Type B pancreatic cell (in vitro differentiated cells): ENCODE results near the gene NCBP1. TPM values are rescaled to one million over a fixed set of nuclear protein-coding genes. Genes with fewer than 3 reads are reported as not detected.

Experiments used
- DNase-seq: peaks from one replicate; pipeline ENCODE4 v3.0.0; 2021; ENCODE audit warnings: mixed read lengths; ENCODE audit not compliant: unreplicated experiment; ENCODE audit errors: extremely low spot score
- H3K27ac Mint-ChIP-seq: 2 replicates; pipeline ENCODE4 v1.8.0; 2021; ENCODE audit warnings: mild to moderate bottlenecking, mixed read lengths
- H3K27me3 Mint-ChIP-seq: 2 replicates; pipeline ENCODE4 v1.8.0; 2021; ENCODE audit warnings: mixed read lengths
- H3K36me3 Mint-ChIP-seq: 2 replicates; pipeline ENCODE4 v1.8.0; 2021; ENCODE audit warnings: mixed read lengths
- H3K4me1 Mint-ChIP-seq: one replicate; pipeline ENCODE4 v1.8.0; 2021; ENCODE audit warnings: mixed read lengths; ENCODE audit not compliant: unreplicated experiment
- H3K4me3 Mint-ChIP-seq: 2 replicates; pipeline ENCODE4 v1.8.0; 2021; ENCODE audit warnings: mild to moderate bottlenecking, mixed read lengths
- H3K9me3 Mint-ChIP-seq: 2 replicates; pipeline ENCODE4 v1.8.0; 2021; ENCODE audit warnings: mixed read lengths
- total RNA-seq: library from RNA; stranded (reverse); gene quantifications from 2 replicates; pipeline ENCODE4 v1.2.1, GENCODE V29; 2021; ENCODE audit warnings: low replicate concordance
- TF ChIP-seq, protein P1 (sequence below): fragments of 200-600 bp; sonication (generic); conservative IDR thresholded peaks from 2 replicates; pipeline ENCODE4 v1.5.0; 2021; ENCODE audit warnings: antibody characterized with exemption, mild to moderate bottlenecking

Gene NCBP1
- total RNA-seq, 1 donor from 2014 or later, result 41.8 TPM

DNA sequence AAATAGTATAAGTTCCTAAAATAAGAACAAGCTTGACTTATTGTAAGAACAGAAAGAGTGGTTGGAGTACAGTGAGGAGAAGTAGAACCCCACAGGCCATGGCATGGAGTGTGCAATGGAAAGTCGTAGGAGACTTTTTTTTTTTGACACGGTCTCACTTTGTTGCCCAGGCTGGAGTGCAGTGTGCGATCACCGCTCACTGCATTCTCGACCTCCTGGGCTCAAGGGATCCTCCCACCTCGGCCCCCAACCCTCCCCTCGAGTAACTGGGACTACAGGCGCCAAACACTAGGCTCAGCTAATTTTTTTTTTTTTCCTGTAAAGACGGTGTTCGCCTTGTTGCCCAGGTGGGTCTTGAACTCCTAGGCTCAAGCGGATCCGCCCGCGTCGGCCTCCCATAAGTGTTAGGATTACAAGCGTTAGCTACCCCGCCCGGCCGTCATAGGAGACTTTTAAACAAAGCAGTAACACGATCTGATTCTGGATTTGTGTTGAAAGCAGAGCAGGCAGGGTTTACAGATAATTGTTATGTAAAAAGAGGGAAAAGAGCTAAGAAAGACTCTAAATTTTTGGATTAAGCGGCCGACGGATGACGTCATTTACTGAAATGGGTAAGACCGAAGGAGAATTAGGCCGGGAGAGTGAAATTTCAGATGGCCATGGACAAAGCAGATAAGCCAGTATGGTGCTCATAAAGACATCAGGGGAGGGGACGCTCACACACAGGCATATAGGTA, 1.2 kb upstream of the NCBP1 start:
- no peak for DNase-seq
- Mint-ChIP-seq H3K27ac (peak overlapping the region; percentile 99), H3K9me3 (no peaks in the 10 kb centered on the region), H3K4me1 (peaks cover 36% of the 10 kb centered on the region), H3K36me3 (peaks cover 2% of the 10 kb centered on the region), H3K4me3 (peak overlapping the region; percentile 97), H3K27me3 (no peaks in the 10 kb centered on the region)
- TF ChIP-seq, protein P1, sequence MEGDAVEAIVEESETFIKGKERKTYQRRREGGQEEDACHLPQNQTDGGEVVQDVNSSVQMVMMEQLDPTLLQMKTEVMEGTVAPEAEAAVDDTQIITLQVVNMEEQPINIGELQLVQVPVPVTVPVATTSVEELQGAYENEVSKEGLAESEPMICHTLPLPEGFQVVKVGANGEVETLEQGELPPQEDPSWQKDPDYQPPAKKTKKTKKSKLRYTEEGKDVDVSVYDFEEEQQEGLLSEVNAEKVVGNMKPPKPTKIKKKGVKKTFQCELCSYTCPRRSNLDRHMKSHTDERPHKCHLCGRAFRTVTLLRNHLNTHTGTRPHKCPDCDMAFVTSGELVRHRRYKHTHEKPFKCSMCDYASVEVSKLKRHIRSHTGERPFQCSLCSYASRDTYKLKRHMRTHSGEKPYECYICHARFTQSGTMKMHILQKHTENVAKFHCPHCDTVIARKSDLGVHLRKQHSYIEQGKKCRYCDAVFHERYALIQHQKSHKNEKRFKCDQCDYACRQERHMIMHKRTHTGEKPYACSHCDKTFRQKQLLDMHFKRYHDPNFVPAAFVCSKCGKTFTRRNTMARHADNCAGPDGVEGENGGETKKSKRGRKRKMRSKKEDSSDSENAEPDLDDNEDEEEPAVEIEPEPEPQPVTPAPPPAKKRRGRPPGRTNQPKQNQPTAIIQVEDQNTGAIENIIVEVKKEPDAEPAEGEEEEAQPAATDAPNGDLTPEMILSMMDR, result no peak

DNA sequence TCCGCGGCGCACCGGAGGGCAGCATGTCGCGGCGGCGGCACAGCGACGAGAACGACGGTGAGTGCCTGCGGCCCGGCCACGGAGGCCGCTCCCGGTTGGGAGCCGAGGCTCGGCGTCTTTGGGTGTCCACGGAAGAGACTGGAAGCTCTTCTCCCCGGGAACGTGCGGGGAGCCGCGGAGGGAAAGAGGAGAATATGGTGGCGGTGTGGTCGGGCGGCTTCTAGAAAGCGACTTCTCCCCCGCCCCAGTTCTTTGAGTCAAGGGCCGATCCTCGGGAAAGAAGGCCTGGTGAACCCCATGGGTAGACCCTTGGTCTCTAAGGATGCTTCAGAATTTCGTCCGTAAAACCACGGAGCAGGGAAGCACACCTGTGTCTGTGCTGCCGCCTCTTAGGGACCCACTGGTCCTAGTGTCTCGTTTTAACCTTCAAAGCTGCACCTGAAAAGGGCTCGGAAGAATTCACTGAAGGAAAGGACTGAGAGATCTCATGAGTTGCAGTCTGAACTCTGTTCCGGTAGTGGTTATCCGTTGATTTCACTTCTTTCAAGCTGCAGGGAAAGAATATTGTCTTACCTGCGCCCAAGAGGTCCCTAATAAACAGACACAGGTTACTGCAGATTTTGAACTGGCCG, 354 bp downstream of the NCBP1 start:
- TF ChIP-seq, protein P1, result no peak
- H3K27ac Mint-ChIP-seq, result peak overlapping the region; percentile 99
- no peaks in the 10 kb centered on the region for H3K36me3 Mint-ChIP-seq
- no peaks in the 10 kb centered on the region for H3K27me3 Mint-ChIP-seq
- peak overlapping the region; percentile 97 for H3K4me3 Mint-ChIP-seq
- no peaks in the 10 kb centered on the region for H3K9me3 Mint-ChIP-seq
- DNase-seq, result no peak
- peaks cover 37% of the 10 kb centered on the region for H3K4me1 Mint-ChIP-seq

DNA sequence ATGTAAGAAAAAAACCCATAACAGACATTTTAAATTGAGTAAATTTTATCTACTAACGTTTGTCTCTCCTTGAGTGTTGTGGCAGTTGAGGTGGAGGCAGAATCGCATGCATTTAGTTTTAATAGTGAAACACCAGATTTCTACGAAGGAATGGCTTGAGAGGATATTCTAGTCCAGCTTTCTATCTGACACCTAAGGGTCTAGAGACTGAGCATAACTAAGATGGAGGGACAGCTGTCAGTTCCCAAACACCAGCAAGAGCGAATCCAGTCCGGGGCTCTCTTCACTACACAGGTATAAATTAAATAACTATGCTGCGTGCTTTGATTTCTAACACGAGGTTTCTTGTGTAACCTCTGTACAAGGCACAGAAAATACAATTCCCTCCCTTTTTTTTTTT, 1.4 kb downstream of the NCBP1 start:
- Mint-ChIP-seq H3K9me3 (no peaks in the 10 kb centered on the region), H3K27ac (peak overlapping the region; percentile 99), H3K4me3 (peak overlapping the region; percentile 97), H3K4me1 (peaks cover 37% of the 10 kb centered on the region), H3K36me3 (no peaks in the 10 kb centered on the region), H3K27me3 (no peaks in the 10 kb centered on the region)
- TF ChIP-seq, protein P1, result no peak
- DNase-seq, result no peak

DNA sequence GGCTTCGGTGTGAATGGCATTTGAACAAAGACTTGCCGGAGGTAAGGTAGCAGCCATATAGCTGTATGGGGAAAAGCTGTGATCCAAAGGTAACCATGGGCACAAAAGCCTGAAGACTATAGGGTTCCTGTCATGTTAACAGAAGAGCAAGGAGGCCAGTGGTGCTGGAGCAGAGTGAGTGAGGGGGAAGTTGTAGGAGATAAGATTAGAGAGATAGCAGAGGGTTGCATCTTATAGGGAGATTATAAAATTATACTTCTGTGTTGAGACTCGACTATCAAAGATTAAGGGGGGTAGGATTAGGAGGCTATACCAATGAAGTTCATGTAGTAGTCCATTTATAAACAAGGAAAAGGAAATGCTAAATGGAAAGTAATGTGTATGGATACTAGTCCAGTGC, 3.3 kb downstream of the NCBP1 start:
- H3K4me3 Mint-ChIP-seq, result peak overlapping the region; percentile 58
- H3K4me1 Mint-ChIP-seq, result peaks cover 28% of the 10 kb centered on the region
- H3K36me3 Mint-ChIP-seq, result no peaks in the 10 kb centered on the region
- no peak overlapping the region for H3K27ac Mint-ChIP-seq
- TF ChIP-seq, protein P1, result no peak
- no peaks in the 10 kb centered on the region for H3K27me3 Mint-ChIP-seq
- no peaks in the 10 kb centered on the region for H3K9me3 Mint-ChIP-seq
- no peak for DNase-seq

DNA sequence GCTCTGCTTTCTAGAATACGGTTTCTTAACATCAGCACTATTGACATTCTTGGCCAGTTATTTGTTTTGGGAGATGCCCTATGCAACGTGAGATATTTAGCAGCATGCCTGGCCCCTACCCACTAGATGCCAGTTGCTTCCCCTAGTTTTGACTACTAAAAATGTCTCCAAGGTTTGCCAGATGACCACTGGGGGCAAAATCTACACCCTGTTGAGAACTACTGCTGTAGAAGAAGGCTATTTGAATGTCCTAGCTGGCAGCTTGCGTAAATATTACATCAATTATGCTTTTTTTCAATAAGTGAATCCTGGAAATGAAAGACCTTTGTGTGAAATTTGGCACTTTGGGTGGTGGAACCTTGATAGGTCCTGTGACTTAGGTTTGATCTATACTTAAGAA, 5.0 kb downstream of the NCBP1 start:
- no peaks in the 10 kb centered on the region for H3K27me3 Mint-ChIP-seq
- no peak overlapping the region for H3K27ac Mint-ChIP-seq
- H3K9me3 Mint-ChIP-seq, result no peaks in the 10 kb centered on the region
- DNase-seq, result no peak
- H3K4me3 Mint-ChIP-seq, result no peak overlapping the region
- H3K36me3 Mint-ChIP-seq, result peaks cover 3% of the 10 kb centered on the region
- H3K4me1 Mint-ChIP-seq, result peaks cover 27% of the 10 kb centered on the region
- TF ChIP-seq, protein P1, result peak; percentile 50
